IPS-18c (cell line): Measurements from ENCODE around the gene GNAI3.

Experiments
- H3K4me3 ChIP-seq: 2 replicates; pipeline ENCODE4 v1.7.0; 2013; ENCODE audit warnings: low read depth, mild to moderate bottlenecking, low read length, moderate library complexity; ENCODE audit not compliant: insufficient read depth
- H3K9me3 ChIP-seq: one replicate; pipeline ENCODE4 v1.6.1; 2013; ENCODE audit warnings: mild to moderate bottlenecking, low read length, moderate library complexity; ENCODE audit not compliant: control insufficient read depth, insufficient read depth

The GNAI3 gene

GRCh38 chr1:109569323-109569722, 20.9 kb downstream of the GNAI3 start:
- Histone ChIP-seq H3K9me3 (no peaks in the 10 kb centered on the region), H3K4me3 (no peak overlapping the region)

DNA sequence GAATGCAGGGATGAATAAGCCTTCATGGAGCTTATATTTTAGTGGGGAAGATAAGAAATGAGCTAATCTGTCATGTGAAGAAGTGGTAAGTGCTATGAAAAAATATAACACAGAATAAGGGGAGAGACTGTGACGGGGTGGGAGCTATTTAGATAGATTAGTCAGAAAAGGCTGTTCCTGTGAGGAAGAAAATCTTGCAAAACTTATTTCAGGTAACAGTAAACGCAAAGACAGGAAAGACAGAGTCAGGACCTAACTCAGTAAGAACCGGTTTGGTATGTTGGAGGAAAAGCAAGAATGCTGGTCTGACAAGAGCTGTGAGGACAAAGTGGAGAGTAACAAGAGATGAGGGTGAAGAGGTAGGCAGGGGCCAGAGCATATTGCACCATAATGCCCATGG, 22.0 kb downstream of the GNAI3 start:
- H3K4me3 ChIP-seq = no peak overlapping the region

DNA sequence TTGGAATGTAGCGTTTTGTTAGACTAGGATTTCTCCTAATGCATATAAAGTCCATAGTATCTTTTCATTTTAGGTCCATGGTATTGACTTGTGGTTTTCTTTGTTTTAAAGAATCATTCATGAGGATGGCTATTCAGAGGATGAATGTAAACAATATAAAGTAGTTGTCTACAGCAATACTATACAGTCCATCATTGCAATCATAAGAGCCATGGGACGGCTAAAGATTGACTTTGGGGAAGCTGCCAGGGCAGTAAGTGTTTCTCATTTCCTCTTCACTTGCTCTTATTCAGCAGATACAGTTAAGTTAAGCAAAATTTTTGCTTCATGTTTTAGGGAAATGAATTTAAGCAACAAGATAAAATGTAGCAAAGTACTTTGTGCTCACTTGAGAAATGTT, 25.4 kb downstream of the GNAI3 start:
- Histone ChIP-seq H3K4me3 (no peak overlapping the region), H3K9me3 (no peaks in the 10 kb centered on the region)

More for the DNA sequence above, 22.0 kb downstream of the GNAI3 start:
- no peaks in the 10 kb centered on the region for H3K9me3 ChIP-seq

- no peaks in the 10 kb centered on the region for H3K9me3 ChIP-seq
- H3K4me3 ChIP-seq = no peak overlapping the region
These were observed 30.6 kb downstream of the GNAI3 start for GRCh38 chr1:109578947-109579443.

DNA sequence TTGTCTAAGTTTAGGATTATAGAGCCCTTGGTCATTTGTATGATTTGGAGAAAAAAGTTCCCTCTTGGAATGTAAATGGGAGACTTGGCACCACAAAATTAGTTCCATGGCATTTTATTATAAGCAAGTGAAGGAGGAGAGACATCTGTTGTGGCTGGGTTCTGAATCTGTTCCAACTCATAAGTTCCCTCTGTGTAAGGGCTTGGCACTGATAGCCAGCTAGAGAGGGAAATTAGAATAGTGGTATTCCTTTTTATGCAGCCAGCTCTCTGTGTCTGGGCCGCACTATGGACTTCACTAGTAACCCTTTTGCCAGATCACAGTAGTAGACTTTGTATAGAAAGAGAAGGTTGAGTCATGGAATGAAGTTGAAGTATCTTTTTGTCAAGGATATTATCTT, 31.1 kb downstream of the GNAI3 start:
- Histone ChIP-seq H3K4me3 (no peak overlapping the region), H3K9me3 (no peaks in the 10 kb centered on the region)

GRCh38 chr1:109582021-109582420, 33.6 kb downstream of the GNAI3 start:
- Histone ChIP-seq H3K9me3 (no peaks in the 10 kb centered on the region), H3K4me3 (no peak overlapping the region)

- H3K9me3 ChIP-seq = no peaks in the 10 kb centered on the region
These were observed 36.4 kb downstream of the GNAI3 start for GRCh38 chr1:109584766-109585165.

GRCh38 chr1:109586055-109586454, 37.6 kb downstream of the GNAI3 start:
- Histone ChIP-seq H3K9me3 (no peaks in the 10 kb centered on the region), H3K4me3 (no peak overlapping the region)

More at GRCh38 chr1:109584766-109585165, 36.4 kb downstream of the GNAI3 start:
- H3K4me3 ChIP-seq = no peak overlapping the region

GRCh38 chr1:109589177-109589576, 40.8 kb downstream of the GNAI3 start:
- no peaks in the 10 kb centered on the region for H3K9me3 ChIP-seq
- H3K4me3 ChIP-seq = no peak overlapping the region

DNA sequence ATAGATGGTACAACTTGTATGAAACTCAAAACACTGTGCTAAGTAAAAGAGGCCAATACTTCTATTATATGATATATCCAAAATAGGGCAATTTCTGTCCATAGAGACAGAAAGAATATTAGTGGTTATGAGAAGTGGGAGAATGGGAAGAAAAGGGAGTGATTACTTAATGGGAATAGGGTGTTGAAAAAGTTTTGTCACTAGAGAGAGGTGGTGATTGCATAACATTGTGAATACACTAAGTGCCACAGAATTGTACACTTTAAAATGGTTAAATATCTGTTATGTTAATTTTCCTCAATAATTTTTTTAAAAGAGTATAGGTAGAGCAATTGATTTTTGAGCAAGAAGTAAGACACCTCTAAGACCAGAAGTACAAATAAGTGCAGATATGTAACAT, 41.3 kb downstream of the GNAI3 start:
- H3K4me3 ChIP-seq = no peak overlapping the region
- H3K9me3 ChIP-seq = no peaks in the 10 kb centered on the region

GRCh38 chr1:109592916-109593315, 44.5 kb downstream of the GNAI3 start:
- Histone ChIP-seq H3K4me3 (no peak overlapping the region), H3K9me3 (no peaks in the 10 kb centered on the region)

DNA sequence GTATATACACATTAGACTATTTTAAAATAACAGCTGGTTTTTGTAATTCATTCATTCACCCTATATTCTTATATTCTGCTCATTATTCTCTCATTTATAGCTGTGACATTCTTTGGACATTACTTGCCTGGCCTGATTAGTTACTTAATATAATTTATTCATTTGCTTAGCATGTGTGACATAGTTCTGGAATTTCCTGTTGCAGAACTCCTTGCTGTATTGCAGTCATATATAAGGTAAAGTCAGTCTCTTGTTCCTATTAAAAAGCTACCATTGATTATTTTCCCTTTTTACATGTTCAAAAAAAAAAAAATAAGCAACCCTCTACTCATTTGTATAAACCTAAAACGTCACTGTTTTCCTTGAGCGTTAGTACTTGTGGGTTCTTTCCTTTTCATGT, 47.1 kb downstream of the GNAI3 start:
- H3K9me3 ChIP-seq = no peaks in the 10 kb centered on the region
- H3K4me3 ChIP-seq = no peak overlapping the region

DNA sequence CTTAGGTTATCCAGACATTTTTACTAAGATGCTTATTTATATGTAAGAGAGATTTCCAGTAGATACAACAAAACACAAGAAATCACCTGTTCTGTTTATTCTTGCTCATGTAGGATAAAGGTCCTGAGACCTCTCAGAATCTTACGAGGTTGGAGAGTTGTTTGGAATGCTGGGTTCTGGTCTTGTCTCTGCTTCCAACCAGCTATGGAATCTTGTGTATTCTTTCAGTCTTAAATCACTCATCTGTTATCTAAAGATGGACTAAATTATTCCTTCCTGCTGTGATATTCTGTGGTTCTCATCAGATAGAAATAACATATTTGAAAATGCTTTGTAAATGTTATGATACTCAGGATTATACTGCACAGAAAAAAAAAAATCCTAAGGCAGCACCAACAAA, 49.7 kb downstream of the GNAI3 start:
- H3K4me3 ChIP-seq = no peak overlapping the region
- H3K9me3 ChIP-seq = no peaks in the 10 kb centered on the region

DNA sequence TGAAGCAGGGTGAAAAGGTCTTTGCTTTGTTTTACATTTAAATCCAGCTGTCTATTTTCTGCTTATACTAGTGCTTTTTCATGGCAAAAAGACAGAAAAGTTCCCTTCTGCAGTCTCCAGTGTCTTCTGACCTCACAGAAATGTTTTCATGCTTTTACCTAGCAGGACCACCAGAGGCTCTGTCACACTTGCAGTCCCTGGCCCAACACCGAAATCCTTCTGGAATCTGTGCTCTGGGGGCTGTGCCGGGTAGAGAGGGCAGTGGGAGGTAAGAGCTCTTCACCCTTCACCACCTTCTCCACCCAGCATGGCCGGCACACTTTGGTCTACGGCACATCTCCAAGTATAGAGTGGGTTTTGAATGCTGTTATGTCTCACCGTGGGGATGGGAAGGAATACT, 50.2 kb downstream of the GNAI3 start:
- H3K4me3 ChIP-seq = no peak overlapping the region
- H3K9me3 ChIP-seq = no peaks in the 10 kb centered on the region

- Histone ChIP-seq H3K9me3 (no peaks in the 10 kb centered on the region), H3K4me3 (no peak overlapping the region)
These were observed 54.8 kb downstream of the GNAI3 start for GRCh38 chr1:109603229-109603628.

DNA sequence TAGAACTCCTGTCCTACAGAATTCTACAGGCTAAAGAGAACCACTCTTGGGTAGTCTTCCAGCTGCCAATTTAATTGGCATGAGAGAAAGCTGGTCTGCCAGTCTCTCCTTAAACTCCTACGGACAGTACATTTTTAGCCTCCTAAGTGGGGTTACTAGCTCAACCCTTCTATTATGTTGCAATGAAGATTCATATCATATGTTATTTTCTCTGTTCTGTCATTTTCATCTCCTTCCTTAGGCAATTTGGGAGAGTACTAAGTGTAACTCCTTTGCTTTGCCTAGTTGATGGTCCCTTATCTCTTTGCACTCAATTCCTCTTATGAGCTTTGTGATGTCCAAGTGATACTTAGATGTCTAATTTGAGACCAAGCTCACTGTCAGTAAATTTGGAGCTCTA, 57.0 kb downstream of the GNAI3 start:
- Histone ChIP-seq H3K4me3 (no peak overlapping the region), H3K9me3 (no peaks in the 10 kb centered on the region)

DNA sequence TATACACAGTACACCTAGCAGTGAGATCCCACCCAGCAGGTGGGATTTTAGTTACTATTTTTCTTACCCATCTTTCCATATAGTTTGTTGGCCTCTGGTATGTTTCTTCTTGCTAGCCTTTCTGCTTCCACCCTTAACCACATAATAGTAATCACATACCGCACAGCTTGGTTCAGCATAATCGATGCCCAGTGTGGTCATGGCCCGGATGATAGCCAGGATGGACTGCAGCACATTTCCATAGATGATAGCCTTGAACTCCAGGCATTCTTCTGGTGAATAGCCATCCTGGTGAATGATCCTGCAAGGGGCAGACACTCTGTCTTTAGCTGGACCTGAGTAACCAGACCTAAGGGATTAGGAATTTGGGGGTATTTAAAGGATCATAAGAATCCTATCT, 61.5 kb downstream of the GNAI3 start:
- Histone ChIP-seq H3K9me3 (no peaks in the 10 kb centered on the region), H3K4me3 (no peak overlapping the region)

- H3K9me3 ChIP-seq = no peaks in the 10 kb centered on the region
- H3K4me3 ChIP-seq = no peak overlapping the region
These were observed 62.3 kb downstream of the GNAI3 start for GRCh38 chr1:109610609-109611307.
